ENCODE measurements around the gene GPC3.

GPC3 gene

DNA sequence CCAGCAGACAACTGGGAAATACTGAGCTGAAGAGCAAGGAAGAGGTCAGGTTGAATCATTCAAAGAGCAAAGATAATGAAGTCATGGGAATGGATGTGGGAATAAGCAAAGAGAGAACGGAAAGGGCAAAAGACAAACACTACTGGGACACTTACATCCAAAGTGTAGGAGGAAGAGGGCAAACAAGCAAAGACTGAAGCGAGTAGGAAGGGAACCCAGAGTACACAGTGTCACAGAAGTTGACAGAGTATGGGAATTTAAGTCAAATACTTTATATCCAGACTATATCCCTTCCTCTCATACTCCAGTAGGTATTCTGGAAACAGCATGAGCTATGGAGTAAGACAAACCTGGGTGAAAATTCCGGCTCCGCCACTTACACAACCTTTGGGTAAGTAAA is 12.5 kb downstream of the GPC3 start:
- H3K36me3 ChIP-seq (ENCODE audit: control insufficient read depth, low read length) = no peaks in the 10 kb centered on the region
- H3K27me3 ChIP-seq (ENCODE audit: control insufficient read depth, low read length) = no peaks in the 10 kb centered on the region
- TF ChIP-seq, protein P1, sequence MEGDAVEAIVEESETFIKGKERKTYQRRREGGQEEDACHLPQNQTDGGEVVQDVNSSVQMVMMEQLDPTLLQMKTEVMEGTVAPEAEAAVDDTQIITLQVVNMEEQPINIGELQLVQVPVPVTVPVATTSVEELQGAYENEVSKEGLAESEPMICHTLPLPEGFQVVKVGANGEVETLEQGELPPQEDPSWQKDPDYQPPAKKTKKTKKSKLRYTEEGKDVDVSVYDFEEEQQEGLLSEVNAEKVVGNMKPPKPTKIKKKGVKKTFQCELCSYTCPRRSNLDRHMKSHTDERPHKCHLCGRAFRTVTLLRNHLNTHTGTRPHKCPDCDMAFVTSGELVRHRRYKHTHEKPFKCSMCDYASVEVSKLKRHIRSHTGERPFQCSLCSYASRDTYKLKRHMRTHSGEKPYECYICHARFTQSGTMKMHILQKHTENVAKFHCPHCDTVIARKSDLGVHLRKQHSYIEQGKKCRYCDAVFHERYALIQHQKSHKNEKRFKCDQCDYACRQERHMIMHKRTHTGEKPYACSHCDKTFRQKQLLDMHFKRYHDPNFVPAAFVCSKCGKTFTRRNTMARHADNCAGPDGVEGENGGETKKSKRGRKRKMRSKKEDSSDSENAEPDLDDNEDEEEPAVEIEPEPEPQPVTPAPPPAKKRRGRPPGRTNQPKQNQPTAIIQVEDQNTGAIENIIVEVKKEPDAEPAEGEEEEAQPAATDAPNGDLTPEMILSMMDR (IDR thresholded peaks at IDR 0.05; ENCODE audit: low read depth, low read length, poor library complexity, severe bottlenecking) = no peak
- TF ChIP-seq EZH2phosphoT487 (IDR thresholded peaks at IDR 0.05; ENCODE audit: borderline replicate concordance, low read length) = no peak
- no peaks in the 10 kb centered on the region for H4K20me1 ChIP-seq (ENCODE audit: control insufficient read depth, insufficient read depth, low read depth, low read length)
- no peak overlapping the region for H3K4me2 ChIP-seq (ENCODE audit: low read length)
- no peaks in the 10 kb centered on the region for H3K9me2 ChIP-seq (replicated peaks; ENCODE audit: control insufficient read depth, low read length)
- no peaks in the 10 kb centered on the region for H3F3A ChIP-seq (ENCODE audit: control insufficient read depth, insufficient read depth)
- no peaks in the 10 kb centered on the region for H3K9me3 ChIP-seq (ENCODE audit: control insufficient read depth, insufficient read depth, low read length)
- H3K79me2 ChIP-seq (ENCODE audit: control insufficient read depth, low read length) = no peaks in the 10 kb centered on the region
- H3K27ac ChIP-seq (ENCODE audit: low read depth, low read length) = no peak overlapping the region
- no peak overlapping the region for H3K4me3 ChIP-seq (ENCODE audit: low read length)
- no peaks in the 10 kb centered on the region for H3K4me1 ChIP-seq (ENCODE audit: control insufficient read depth, low read length)

DNA sequence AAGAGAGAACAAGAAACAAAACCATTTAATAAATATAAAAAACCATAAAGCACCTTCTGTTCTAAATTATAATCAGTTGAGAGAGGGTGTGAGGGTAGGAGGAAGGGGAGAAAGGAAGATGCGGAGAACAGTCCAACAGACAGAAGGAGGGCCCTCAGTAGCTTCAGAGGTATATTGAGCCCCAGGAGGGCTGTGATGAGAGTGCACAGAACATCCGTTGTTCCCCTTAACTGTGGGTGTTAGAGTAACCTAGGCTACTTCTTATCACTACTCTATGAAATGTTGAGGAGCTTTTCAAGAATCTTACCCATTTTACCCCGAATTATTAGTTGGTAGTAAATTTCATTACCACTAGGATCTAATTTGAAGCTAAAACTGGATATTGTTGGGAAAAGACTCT is 13.8 kb downstream of the GPC3 start:
- Histone ChIP-seq H3K27ac (ENCODE audit: low read depth, low read length) (no peak overlapping the region), H3K4me3 (ENCODE audit: low read length) (no peak overlapping the region), H4K20me1 (ENCODE audit: control insufficient read depth, insufficient read depth, low read depth, low read length) (no peaks in the 10 kb centered on the region), H3K4me1 (ENCODE audit: control insufficient read depth, low read length) (no peaks in the 10 kb centered on the region), H3K9me2 (replicated peaks; ENCODE audit: control insufficient read depth, low read length) (no peaks in the 10 kb centered on the region), H3K79me2 (ENCODE audit: control insufficient read depth, low read length) (no peaks in the 10 kb centered on the region), H3F3A (ENCODE audit: control insufficient read depth, insufficient read depth) (no peaks in the 10 kb centered on the region), H3K4me2 (ENCODE audit: low read length) (no peak overlapping the region), H3K36me3 (ENCODE audit: control insufficient read depth, low read length) (no peaks in the 10 kb centered on the region), H3K27me3 (ENCODE audit: control insufficient read depth, low read length) (no peaks in the 10 kb centered on the region), H3K9me3 (ENCODE audit: control insufficient read depth, insufficient read depth, low read length) (no peaks in the 10 kb centered on the region)
- TF ChIP-seq EZH2phosphoT487 (IDR thresholded peaks at IDR 0.05; ENCODE audit: borderline replicate concordance, low read length) = no peak
- TF ChIP-seq, protein P1 (IDR thresholded peaks at IDR 0.05; ENCODE audit: low read depth, low read length, poor library complexity, severe bottlenecking) = no peak

DNA sequence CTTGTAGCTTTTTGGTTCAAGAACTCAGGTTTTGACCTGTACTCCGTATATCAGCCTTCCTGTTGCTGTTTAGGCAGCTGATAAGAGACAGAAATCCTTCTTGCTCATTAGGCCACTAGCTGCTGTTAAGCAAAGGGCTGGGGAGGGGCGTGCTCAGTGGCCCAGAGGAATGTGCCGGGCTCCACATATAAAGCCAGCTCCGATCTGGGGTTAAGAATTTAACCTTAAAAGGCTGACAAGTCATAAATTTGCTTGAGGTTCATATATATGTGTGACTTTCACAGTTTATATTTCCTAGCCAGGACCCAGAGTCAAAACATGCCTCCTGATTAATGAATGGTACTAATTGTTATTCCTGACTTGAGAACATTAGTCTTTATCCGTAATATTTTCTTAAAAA is 15.3 kb downstream of the GPC3 start:
- H3K27me3 ChIP-seq (ENCODE audit: control insufficient read depth, low read length) = no peaks in the 10 kb centered on the region

More for the DNA sequence above, 15.3 kb downstream of the GPC3 start:
- Histone ChIP-seq H3K4me2 (ENCODE audit: low read length) (no peak overlapping the region), H3K9me3 (ENCODE audit: control insufficient read depth, insufficient read depth, low read length) (no peaks in the 10 kb centered on the region), H3F3A (ENCODE audit: control insufficient read depth, insufficient read depth) (no peaks in the 10 kb centered on the region), H3K4me3 (ENCODE audit: low read length) (no peak overlapping the region), H3K79me2 (ENCODE audit: control insufficient read depth, low read length) (no peaks in the 10 kb centered on the region), H3K27ac (ENCODE audit: low read depth, low read length) (no peak overlapping the region), H3K9me2 (replicated peaks; ENCODE audit: control insufficient read depth, low read length) (no peaks in the 10 kb centered on the region), H4K20me1 (ENCODE audit: control insufficient read depth, insufficient read depth, low read depth, low read length) (no peaks in the 10 kb centered on the region), H3K4me1 (ENCODE audit: control insufficient read depth, low read length) (no peaks in the 10 kb centered on the region), H3K36me3 (ENCODE audit: control insufficient read depth, low read length) (no peaks in the 10 kb centered on the region)
- TF ChIP-seq, protein P1 (IDR thresholded peaks at IDR 0.05; ENCODE audit: low read depth, low read length, poor library complexity, severe bottlenecking) = no peak
- no peak for TF ChIP-seq EZH2phosphoT487 (IDR thresholded peaks at IDR 0.05; ENCODE audit: borderline replicate concordance, low read length)

Measured in DOHH2 (cell line).